Astrocyte (in vitro differentiated cells and primary cell): ENCODE measurements around the gene HSPA2. TPM values are rescaled to one million over a fixed set of nuclear protein-coding genes. Genes with fewer than 3 reads are reported as not detected.
"Not testable (repeated sequence)": the region's sequence is repeated elsewhere in the genome, so short reads cannot be mapped to it uniquely, and the experiment has no call there.

ENCODE experiments used
- DNase-seq: peaks from one replicate; pipeline ENCODE4 v3.0.0-alpha.2; 2010; ENCODE audit warnings: low read depth
- FAIRE-seq: peaks from 2 replicates; lab custom pipeline; 2011; peaks lifted over from hg19 to GRCh38; lab: Jason Lieb, UNC
- H2AFZ ChIP-seq: 2 replicates; pipeline ENCODE4 v1.6.0; 2012; ENCODE audit warnings: low read depth, low read length, inconsistent platforms
- H3K27ac ChIP-seq: 2 replicates; pipeline ENCODE4 v1.5.1; 2011; ENCODE audit warnings: low read depth, low read length, inconsistent platforms
- H3K27me3 ChIP-seq: 2 replicates; pipeline ENCODE4 v1.6.0; 2011; ENCODE audit warnings: low read length, inconsistent platforms; ENCODE audit not compliant: insufficient read depth
- H3K36me3 ChIP-seq: 2 replicates; pipeline ENCODE4 v1.5.1; 2011; ENCODE audit warnings: low read length, inconsistent platforms; ENCODE audit not compliant: insufficient read depth
- H3K4me1 ChIP-seq: 2 replicates; pipeline ENCODE4 v1.5.1; 2011; ENCODE audit warnings: low read length, inconsistent platforms; ENCODE audit not compliant: insufficient read depth
- H3K4me2 ChIP-seq: 2 replicates; pipeline ENCODE4 v1.6.0; 2012; ENCODE audit warnings: low read length, inconsistent platforms
- H3K4me3 ChIP-seq: 2 replicates; pipeline ENCODE4 v1.5.1; 2011; ENCODE audit warnings: low read depth, mild to moderate bottlenecking, low read length, inconsistent platforms; ENCODE audit not compliant: insufficient read depth
- H3K79me2 ChIP-seq: 2 replicates; pipeline ENCODE4 v1.6.0; 2012; ENCODE audit warnings: mild to moderate bottlenecking, low read length, inconsistent platforms; ENCODE audit not compliant: insufficient read depth
- H3K9ac ChIP-seq: 2 replicates; pipeline ENCODE4 v1.6.0; 2012; ENCODE audit warnings: mild to moderate bottlenecking, low read length, inconsistent platforms
- H3K9me3 ChIP-seq: 2 replicates; pipeline ENCODE4 v1.5.1; 2012; ENCODE audit warnings: low read depth, mild to moderate bottlenecking, low read length, inconsistent platforms; ENCODE audit not compliant: insufficient read depth
- H4K20me1 ChIP-seq: 2 replicates; pipeline ENCODE4 v1.6.0; 2012; ENCODE audit warnings: low read length, inconsistent platforms; ENCODE audit not compliant: insufficient read depth
- H3K27ac Mint-ChIP-seq: one replicate; pipeline ENCODE4 v1.8.0; 2021; ENCODE audit warnings: mild to moderate bottlenecking, mixed read lengths; ENCODE audit not compliant: unreplicated experiment
- H3K27me3 Mint-ChIP-seq: one replicate; pipeline ENCODE4 v1.8.0; 2021; ENCODE audit warnings: low read depth, mixed read lengths; ENCODE audit not compliant: unreplicated experiment
- H3K36me3 Mint-ChIP-seq: one replicate; pipeline ENCODE4 v1.8.0; 2021; ENCODE audit warnings: low read depth, mixed read lengths; ENCODE audit not compliant: unreplicated experiment
- H3K4me1 Mint-ChIP-seq: one replicate; pipeline ENCODE4 v1.8.0; 2021; ENCODE audit warnings: low read depth, mixed read lengths; ENCODE audit not compliant: unreplicated experiment
- H3K4me3 Mint-ChIP-seq: one replicate; pipeline ENCODE4 v1.8.0; 2021; ENCODE audit warnings: mild to moderate bottlenecking, moderate library complexity, mixed read lengths; ENCODE audit not compliant: unreplicated experiment
- H3K9me3 Mint-ChIP-seq: one replicate; pipeline ENCODE4 v1.8.0; 2021; ENCODE audit warnings: mild to moderate bottlenecking, mixed read lengths; ENCODE audit not compliant: unreplicated experiment
- EZH2 ChIP-seq: IDR thresholded peaks from 2 replicates; pipeline ENCODE4 v1.6.1; 2012; ENCODE audit warnings: mild to moderate bottlenecking, low read length, inconsistent platforms; ENCODE audit not compliant: insufficient read depth
- total RNA-seq: library from RNA; stranded (reverse); gene quantifications from 2 replicates; pipeline ENCODE4 v1.2.1, GENCODE V29; 2021
- TF ChIP-seq, protein P1 (sequence below): IDR thresholded peaks from 2 replicates; pipeline ENCODE4 v1.5.1; 2011; ENCODE audit warnings: low read depth, mild to moderate bottlenecking, inconsistent platforms, low read length, moderate library complexity; ENCODE audit not compliant: insufficient read depth

Gene HSPA2
- total RNA-seq, 1 donor from 2014 or later: 2.8 TPM

GRCh38 chr14:64513271-64513670 is 27.3 kb upstream of the HSPA2 start:
- Mint-ChIP-seq H3K36me3 (peaks cover 4% of the 10 kb centered on the region), H3K4me1 (peaks cover 29% of the 10 kb centered on the region), H3K27ac (no peak overlapping the region), H3K9me3 (no peaks in the 10 kb centered on the region), H3K4me3 (no peak overlapping the region), H3K27me3 (no peaks in the 10 kb centered on the region)
- H3K79me2 ChIP-seq: peaks cover 97% of the 10 kb centered on the region
- H3K9me3 ChIP-seq: no peaks in the 10 kb centered on the region
- TF ChIP-seq, protein P1, sequence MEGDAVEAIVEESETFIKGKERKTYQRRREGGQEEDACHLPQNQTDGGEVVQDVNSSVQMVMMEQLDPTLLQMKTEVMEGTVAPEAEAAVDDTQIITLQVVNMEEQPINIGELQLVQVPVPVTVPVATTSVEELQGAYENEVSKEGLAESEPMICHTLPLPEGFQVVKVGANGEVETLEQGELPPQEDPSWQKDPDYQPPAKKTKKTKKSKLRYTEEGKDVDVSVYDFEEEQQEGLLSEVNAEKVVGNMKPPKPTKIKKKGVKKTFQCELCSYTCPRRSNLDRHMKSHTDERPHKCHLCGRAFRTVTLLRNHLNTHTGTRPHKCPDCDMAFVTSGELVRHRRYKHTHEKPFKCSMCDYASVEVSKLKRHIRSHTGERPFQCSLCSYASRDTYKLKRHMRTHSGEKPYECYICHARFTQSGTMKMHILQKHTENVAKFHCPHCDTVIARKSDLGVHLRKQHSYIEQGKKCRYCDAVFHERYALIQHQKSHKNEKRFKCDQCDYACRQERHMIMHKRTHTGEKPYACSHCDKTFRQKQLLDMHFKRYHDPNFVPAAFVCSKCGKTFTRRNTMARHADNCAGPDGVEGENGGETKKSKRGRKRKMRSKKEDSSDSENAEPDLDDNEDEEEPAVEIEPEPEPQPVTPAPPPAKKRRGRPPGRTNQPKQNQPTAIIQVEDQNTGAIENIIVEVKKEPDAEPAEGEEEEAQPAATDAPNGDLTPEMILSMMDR: no peak
- TF ChIP-seq EZH2: no peak
- no peak overlapping the region for H2AFZ ChIP-seq
- no peak for DNase-seq
- H4K20me1 ChIP-seq: peaks cover 91% of the 10 kb centered on the region
- H3K27ac ChIP-seq: no peak overlapping the region
- H3K27me3 ChIP-seq: no peaks in the 10 kb centered on the region
- no peak overlapping the region for H3K9ac ChIP-seq
- H3K36me3 ChIP-seq: peaks cover 5% of the 10 kb centered on the region
- H3K4me3 ChIP-seq: no peak overlapping the region
- H3K4me2 ChIP-seq: no peak overlapping the region
- no peak for FAIRE-seq
- peaks cover 7% of the 10 kb centered on the region for H3K4me1 ChIP-seq

GRCh38 chr14:64515053-64515452 is 25.5 kb upstream of the HSPA2 start:
- H3K27ac ChIP-seq: no peak overlapping the region
- H3K4me1 ChIP-seq: no peaks in the 10 kb centered on the region
- H4K20me1 ChIP-seq: peaks cover 89% of the 10 kb centered on the region
- peaks cover 2% of the 10 kb centered on the region for H3K36me3 Mint-ChIP-seq
- FAIRE-seq (no peak), DNase-seq (no peak)
- no peaks in the 10 kb centered on the region for H3K27me3 ChIP-seq
- H3K27me3 Mint-ChIP-seq: no peaks in the 10 kb centered on the region
- no peak overlapping the region for H3K4me2 ChIP-seq
- peaks cover 22% of the 10 kb centered on the region for H3K4me1 Mint-ChIP-seq
- no peak overlapping the region for H3K4me3 Mint-ChIP-seq
- no peak overlapping the region for H2AFZ ChIP-seq
- H3K79me2 ChIP-seq: peaks cover 98% of the 10 kb centered on the region
- peaks cover 5% of the 10 kb centered on the region for H3K36me3 ChIP-seq
- no peak for TF ChIP-seq EZH2
- TF ChIP-seq, protein P1: no peak
- no peaks in the 10 kb centered on the region for H3K9me3 Mint-ChIP-seq
- no peaks in the 10 kb centered on the region for H3K9me3 ChIP-seq
- no peak overlapping the region for H3K27ac Mint-ChIP-seq
- H3K4me3 ChIP-seq: no peak overlapping the region
- H3K9ac ChIP-seq: no peak overlapping the region

DNA sequence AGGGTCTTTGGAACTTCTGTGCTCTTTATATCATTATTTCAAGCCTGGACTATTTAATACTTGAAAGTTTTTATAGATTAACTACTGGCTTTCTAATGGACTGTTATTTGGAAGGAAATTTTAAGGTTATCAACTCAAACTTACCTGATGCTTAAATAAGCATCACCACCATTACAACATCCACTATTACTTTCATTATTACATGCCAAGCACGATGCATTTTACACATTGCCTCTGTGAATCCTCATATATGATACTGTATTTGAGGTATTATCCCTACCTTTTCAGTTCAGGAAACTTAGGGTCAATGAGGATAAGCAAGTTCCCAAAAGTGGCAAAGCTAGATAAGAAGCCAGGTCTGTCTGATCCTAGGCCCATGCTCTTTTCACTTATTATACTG is 23.6 kb upstream of the HSPA2 start:
- Histone ChIP-seq H3K4me2 (no peak overlapping the region), H3K79me2 (peaks cover 98% of the 10 kb centered on the region), H4K20me1 (peaks cover 90% of the 10 kb centered on the region), H3K4me1 (no peaks in the 10 kb centered on the region), H3K36me3 (peaks cover 6% of the 10 kb centered on the region), H3K27me3 (no peaks in the 10 kb centered on the region), H3K9me3 (no peaks in the 10 kb centered on the region), H3K9ac (no peak overlapping the region), H2AFZ (no peak overlapping the region), H3K27ac (no peak overlapping the region), H3K4me3 (no peak overlapping the region)
- DNase-seq (no peak), FAIRE-seq (no peak)
- H3K9me3 Mint-ChIP-seq: no peaks in the 10 kb centered on the region
- H3K27me3 Mint-ChIP-seq: no peaks in the 10 kb centered on the region
- no peak for TF ChIP-seq EZH2
- TF ChIP-seq, protein P1: no peak
- no peak overlapping the region for H3K4me3 Mint-ChIP-seq
- no peak overlapping the region for H3K27ac Mint-ChIP-seq
- H3K4me1 Mint-ChIP-seq: peaks cover 7% of the 10 kb centered on the region
- H3K36me3 Mint-ChIP-seq: peaks cover 2% of the 10 kb centered on the region

GRCh38 chr14:64517667-64518066 is 22.9 kb upstream of the HSPA2 start:
- not testable (repeated sequence) for DNase-seq

More at GRCh38 chr14:64517667-64518066, 22.9 kb upstream of the HSPA2 start:
- peaks cover 98% of the 10 kb centered on the region for H3K79me2 ChIP-seq
- H3K4me1 Mint-ChIP-seq, H3K27ac ChIP-seq, H3K4me1 ChIP-seq, H3K9ac ChIP-seq, H2AFZ ChIP-seq, H3K27me3 ChIP-seq, H3K27ac Mint-ChIP-seq, H3K4me2 ChIP-seq, H3K9me3 Mint-ChIP-seq, H3K36me3 Mint-ChIP-seq, H3K4me3 ChIP-seq, FAIRE-seq, H3K9me3 ChIP-seq, H3K4me3 Mint-ChIP-seq, H3K27me3 Mint-ChIP-seq: not testable (repeated sequence)
- H3K36me3 ChIP-seq: peaks cover 12% of the 10 kb centered on the region
- peaks cover 90% of the 10 kb centered on the region for H4K20me1 ChIP-seq
